ENCODE data around the gene VPS29.

DNA sequence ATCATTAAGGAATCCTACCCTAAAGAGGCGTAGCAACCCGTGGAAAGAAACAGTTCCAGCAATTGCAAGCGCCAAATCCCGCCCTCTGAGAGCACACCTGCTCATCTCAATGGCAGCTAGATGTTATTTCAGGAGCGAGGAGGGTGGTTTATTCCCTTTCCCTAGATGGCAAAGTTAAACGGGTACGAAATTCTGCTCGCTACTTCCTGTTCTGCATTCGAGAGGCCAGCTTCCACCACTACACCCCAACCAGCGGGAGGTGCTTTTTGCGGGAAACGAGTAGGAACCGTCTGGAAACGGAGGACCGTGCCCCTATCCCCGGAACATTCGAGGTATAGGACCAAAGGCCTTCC is 536 bp downstream of the VPS29 start:
- TF ChIP-seq, protein P1, sequence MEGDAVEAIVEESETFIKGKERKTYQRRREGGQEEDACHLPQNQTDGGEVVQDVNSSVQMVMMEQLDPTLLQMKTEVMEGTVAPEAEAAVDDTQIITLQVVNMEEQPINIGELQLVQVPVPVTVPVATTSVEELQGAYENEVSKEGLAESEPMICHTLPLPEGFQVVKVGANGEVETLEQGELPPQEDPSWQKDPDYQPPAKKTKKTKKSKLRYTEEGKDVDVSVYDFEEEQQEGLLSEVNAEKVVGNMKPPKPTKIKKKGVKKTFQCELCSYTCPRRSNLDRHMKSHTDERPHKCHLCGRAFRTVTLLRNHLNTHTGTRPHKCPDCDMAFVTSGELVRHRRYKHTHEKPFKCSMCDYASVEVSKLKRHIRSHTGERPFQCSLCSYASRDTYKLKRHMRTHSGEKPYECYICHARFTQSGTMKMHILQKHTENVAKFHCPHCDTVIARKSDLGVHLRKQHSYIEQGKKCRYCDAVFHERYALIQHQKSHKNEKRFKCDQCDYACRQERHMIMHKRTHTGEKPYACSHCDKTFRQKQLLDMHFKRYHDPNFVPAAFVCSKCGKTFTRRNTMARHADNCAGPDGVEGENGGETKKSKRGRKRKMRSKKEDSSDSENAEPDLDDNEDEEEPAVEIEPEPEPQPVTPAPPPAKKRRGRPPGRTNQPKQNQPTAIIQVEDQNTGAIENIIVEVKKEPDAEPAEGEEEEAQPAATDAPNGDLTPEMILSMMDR (conservative IDR thresholded peaks at IDR 0.05; ENCODE audit: low read depth, low read length) = no peak
- TF ChIP-seq EZH2 (IDR thresholded peaks at IDR 0.05; ENCODE audit: low read length, unreplicated experiment) = no peak
- TF ChIP-seq EZH2phosphoT487 (IDR thresholded peaks at IDR 0.05; ENCODE audit: borderline replicate concordance, low read length) = no peak

All from PC-3 (cell line).